ENCODE measurements around the gene KCNQ2.

The KCNQ2 gene

DNA sequence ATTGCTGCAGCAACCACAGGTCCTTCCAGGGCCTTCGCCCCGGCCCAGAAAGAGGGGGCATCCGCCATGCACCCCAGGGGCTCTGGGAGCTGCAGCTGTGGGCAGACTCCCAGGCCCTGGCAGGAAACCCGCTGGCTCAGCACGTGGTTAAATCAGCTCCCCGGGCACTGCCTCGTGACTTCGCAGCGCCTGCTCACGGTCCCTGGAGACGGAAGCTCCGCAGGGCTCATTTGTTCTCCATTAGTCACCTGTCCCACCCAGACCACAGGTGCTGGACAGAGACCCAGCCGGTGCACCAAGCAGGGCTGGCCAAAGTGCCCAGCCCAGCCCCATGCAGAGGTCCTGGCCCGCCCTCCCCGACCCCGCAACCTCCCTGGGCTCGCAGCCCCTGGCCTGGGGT is 14.7 kb downstream of the KCNQ2 start:
- Histone ChIP-seq H3K9me3 (ENCODE audit: low read depth, low read length) (no peaks in the 10 kb centered on the region), H3K27ac (no peak overlapping the region), H3K36me3 (ENCODE audit: insufficient read depth, low read length) (no peaks in the 10 kb centered on the region), H3K9ac (ENCODE audit: insufficient read length) (no peak overlapping the region), H3K4me3 (no peak overlapping the region)
- DNase-seq (ENCODE audit: low read depth, low spot score): no peak
- TF ChIP-seq POLR2AphosphoS5 (IDR thresholded peaks at IDR 0.05; ENCODE audit: borderline replicate concordance, low read depth, low read length) (no peak), EZH2 (IDR thresholded peaks at IDR 0.05) (no peak), FOXP2 (optimal IDR thresholded peaks at IDR 0.05; ENCODE audit: control extremely low read depth, extremely low read length, insufficient read depth) (no peak)

DNA sequence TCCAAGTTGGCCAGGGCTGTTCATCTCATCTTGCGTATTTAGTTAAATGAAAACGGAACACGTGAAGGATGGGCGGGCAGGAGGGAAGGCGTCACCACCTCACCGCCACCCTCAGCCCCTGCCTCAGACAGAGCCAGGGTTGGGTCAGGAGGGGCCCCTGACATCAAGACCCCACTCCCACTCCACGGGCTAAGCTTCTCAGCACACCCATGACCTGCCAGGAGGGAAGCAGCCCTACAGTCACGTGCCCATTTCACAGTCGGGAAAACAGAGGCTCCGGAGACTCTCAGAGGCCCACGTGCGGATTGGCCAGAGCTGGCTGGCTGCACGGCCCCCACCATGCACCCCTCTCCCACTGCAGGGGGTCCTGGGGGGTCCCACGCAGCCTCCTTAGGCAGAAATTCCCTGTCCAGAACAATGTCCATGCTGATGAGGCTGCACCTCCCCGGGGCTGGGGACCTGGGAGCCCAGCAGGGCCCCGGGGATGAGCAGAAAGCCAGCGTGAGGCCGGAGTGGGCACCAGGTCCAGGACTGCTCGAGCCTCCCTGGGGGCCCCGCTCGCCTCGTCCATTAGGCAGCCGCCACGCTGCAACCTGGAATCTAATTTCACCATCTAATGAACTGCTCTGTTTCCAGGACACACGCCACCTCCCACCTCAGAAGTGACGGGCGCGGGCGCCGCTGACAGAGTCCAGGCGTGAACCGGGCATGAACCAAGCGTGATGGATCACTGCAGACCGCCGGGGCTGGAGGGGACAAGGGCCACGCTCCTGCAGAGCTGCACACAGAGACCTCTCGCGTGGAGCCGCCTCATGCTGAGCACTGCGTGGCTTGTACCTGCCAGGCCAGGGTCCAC is 15.8 kb downstream of the KCNQ2 start:
- TF ChIP-seq EZH2 (IDR thresholded peaks at IDR 0.05): no peak
- TF ChIP-seq FOXP2 (optimal IDR thresholded peaks at IDR 0.05; ENCODE audit: control extremely low read depth, extremely low read length, insufficient read depth): no peak
- TF ChIP-seq POLR2AphosphoS5 (IDR thresholded peaks at IDR 0.05; ENCODE audit: borderline replicate concordance, low read depth, low read length): no peak
- no peaks in the 10 kb centered on the region for H3K9me3 ChIP-seq (ENCODE audit: low read depth, low read length)
- no peak overlapping the region for H3K9ac ChIP-seq (ENCODE audit: insufficient read length)
- H3K4me3 ChIP-seq: no peak overlapping the region
- H3K27ac ChIP-seq: no peak overlapping the region
- H3K36me3 ChIP-seq (ENCODE audit: insufficient read depth, low read length): no peaks in the 10 kb centered on the region
- no peak for DNase-seq (ENCODE audit: low read depth, low spot score)

DNA sequence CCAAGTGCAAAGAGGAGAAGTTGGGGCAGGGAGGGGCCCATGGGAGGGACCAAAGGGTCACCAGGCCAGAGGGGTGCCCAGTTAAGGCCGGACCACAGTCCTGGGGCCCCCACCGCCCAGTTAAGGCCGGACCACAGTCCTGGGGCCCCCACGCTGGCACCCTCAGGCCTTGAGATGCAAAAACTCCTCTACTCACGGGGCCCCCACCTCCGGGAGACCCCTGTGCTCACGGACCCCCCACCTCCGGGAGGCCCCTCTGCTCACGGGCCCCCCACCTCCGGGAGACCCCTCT is 16.9 kb downstream of the KCNQ2 start:
- DNase-seq (ENCODE audit: low read depth, low spot score): no peak
- Histone ChIP-seq H3K4me3 (no peak overlapping the region), H3K36me3 (ENCODE audit: insufficient read depth, low read length) (no peaks in the 10 kb centered on the region), H3K27ac (no peak overlapping the region), H3K9me3 (ENCODE audit: low read depth, low read length) (no peaks in the 10 kb centered on the region), H3K9ac (ENCODE audit: insufficient read length) (no peak overlapping the region)
- TF ChIP-seq EZH2 (IDR thresholded peaks at IDR 0.05): no peak
- no peak for TF ChIP-seq FOXP2 (optimal IDR thresholded peaks at IDR 0.05; ENCODE audit: control extremely low read depth, extremely low read length, insufficient read depth)
- no peak for TF ChIP-seq POLR2AphosphoS5 (IDR thresholded peaks at IDR 0.05; ENCODE audit: borderline replicate concordance, low read depth, low read length)

DNA sequence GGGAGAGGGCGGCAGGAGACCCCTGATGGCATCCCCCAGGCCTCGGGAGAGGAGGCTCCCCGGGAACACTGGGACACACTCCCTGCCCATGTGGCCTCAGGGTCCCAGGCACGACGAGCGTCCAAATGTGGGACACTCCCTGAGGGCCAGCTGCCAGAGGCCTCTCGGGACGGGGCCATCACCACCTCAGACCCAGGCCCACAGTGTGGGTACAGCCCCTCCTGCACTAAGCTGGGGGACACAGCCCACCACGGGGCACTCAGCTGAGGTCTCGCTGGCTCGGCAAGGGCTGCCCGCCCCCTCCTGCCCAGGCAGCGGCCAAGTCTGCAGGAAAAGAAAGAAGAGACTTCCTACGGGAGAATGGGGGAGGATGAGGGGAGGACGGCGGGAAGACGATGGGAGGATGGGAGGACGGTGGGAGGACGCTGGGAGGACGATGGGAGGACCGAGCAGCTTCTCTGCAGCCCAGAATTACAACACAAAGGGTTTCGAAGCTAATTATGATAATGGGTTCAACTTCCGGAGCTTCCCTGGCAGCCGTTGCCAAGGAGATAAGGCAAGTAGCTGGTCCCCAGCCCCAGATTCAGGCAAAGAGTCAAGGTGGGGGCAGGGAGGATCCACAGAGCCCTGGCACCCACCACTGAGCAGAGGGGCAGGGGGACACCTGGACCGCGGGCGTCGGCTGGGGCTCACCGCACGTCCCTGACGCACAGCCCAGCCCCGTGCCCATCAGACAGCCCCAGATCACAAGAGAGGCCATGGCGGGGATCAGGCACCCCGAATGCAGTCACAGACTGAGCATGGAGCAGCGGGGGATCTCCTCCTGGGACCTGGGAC is 17.5 kb downstream of the KCNQ2 start:
- TF ChIP-seq EZH2 (IDR thresholded peaks at IDR 0.05) (no peak), POLR2AphosphoS5 (IDR thresholded peaks at IDR 0.05; ENCODE audit: borderline replicate concordance, low read depth, low read length) (no peak), FOXP2 (optimal IDR thresholded peaks at IDR 0.05; ENCODE audit: control extremely low read depth, extremely low read length, insufficient read depth) (no peak)
- no peak for DNase-seq (ENCODE audit: low read depth, low spot score)
- H3K9ac ChIP-seq (ENCODE audit: insufficient read length): no peak overlapping the region
- no peaks in the 10 kb centered on the region for H3K36me3 ChIP-seq (ENCODE audit: insufficient read depth, low read length)
- no peak overlapping the region for H3K27ac ChIP-seq
- H3K9me3 ChIP-seq (ENCODE audit: low read depth, low read length): no peaks in the 10 kb centered on the region
- no peak overlapping the region for H3K4me3 ChIP-seq

DNA sequence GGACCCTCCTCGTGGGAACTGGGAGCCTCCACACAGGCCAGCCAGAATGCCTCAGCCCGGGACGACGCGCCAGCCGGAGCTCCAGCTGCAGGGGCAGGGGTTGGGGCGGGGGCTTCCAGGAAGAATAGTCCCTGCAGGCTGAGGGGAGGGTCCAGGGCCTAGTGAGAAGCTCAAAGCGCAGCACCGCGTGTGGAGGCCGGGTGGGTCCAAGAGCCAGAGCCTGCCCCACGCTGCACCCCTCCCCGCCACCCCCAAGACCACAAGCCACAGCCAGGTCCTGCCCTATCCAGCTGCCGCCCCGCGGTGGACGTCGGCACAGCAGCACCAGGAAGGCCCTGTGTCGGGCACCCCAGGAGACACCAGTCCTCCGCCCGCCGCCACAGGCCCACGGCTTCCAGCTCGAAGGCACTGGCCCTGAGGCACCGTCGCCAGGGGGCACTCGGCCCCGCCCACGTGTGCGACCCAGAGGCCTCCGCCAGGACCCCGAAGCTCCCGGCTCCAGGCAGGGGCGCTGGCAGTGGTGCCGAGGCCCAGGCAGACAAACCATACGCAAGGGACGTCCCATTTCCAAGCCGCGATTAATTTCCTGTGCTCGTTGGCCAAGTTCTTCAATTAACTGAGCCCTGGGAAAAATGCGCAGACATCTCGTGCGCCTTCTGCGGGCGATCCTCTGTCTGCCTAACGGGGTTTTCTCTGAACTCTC is 19.5 kb downstream of the KCNQ2 start:
- no peak overlapping the region for H3K4me3 ChIP-seq
- no peak for DNase-seq (ENCODE audit: low read depth, low spot score)
- no peak overlapping the region for H3K9ac ChIP-seq (ENCODE audit: insufficient read length)
- no peaks in the 10 kb centered on the region for H3K9me3 ChIP-seq (ENCODE audit: low read depth, low read length)
- no peaks in the 10 kb centered on the region for H3K36me3 ChIP-seq (ENCODE audit: insufficient read depth, low read length)
- H3K27ac ChIP-seq: no peak overlapping the region
- TF ChIP-seq POLR2AphosphoS5 (IDR thresholded peaks at IDR 0.05; ENCODE audit: borderline replicate concordance, low read depth, low read length) (no peak), FOXP2 (optimal IDR thresholded peaks at IDR 0.05; ENCODE audit: control extremely low read depth, extremely low read length, insufficient read depth) (no peak), EZH2 (IDR thresholded peaks at IDR 0.05) (no peak)

DNA sequence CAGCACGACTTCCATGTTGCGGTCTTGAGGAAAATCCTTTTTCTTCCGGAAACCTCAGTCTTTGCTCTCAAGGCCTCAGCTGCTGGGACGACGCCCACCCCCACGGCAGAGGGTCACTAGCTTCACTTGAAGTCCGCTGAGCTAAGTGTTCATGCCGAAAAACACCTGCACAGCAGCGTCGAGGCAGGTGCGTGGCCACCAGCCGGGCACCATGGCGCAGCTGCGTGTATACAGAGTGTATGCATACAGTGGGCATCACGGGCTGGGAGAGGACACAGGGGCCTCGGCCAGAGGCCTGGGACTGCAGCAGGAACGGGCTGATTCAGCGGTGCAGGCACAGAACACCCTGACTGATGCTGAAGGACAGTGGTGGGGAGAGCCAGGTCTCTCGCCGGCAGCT is 20.1 kb downstream of the KCNQ2 start:
- no peak overlapping the region for H3K4me3 ChIP-seq
- no peak for DNase-seq (ENCODE audit: low read depth, low spot score)
- H3K9me3 ChIP-seq (ENCODE audit: low read depth, low read length): no peaks in the 10 kb centered on the region
- H3K9ac ChIP-seq (ENCODE audit: insufficient read length): no peak overlapping the region
- H3K27ac ChIP-seq: no peak overlapping the region
- no peaks in the 10 kb centered on the region for H3K36me3 ChIP-seq (ENCODE audit: insufficient read depth, low read length)
- TF ChIP-seq FOXP2 (optimal IDR thresholded peaks at IDR 0.05; ENCODE audit: control extremely low read depth, extremely low read length, insufficient read depth): no peak
- no peak for TF ChIP-seq POLR2AphosphoS5 (IDR thresholded peaks at IDR 0.05; ENCODE audit: borderline replicate concordance, low read depth, low read length)
- TF ChIP-seq EZH2 (IDR thresholded peaks at IDR 0.05): no peak

DNA sequence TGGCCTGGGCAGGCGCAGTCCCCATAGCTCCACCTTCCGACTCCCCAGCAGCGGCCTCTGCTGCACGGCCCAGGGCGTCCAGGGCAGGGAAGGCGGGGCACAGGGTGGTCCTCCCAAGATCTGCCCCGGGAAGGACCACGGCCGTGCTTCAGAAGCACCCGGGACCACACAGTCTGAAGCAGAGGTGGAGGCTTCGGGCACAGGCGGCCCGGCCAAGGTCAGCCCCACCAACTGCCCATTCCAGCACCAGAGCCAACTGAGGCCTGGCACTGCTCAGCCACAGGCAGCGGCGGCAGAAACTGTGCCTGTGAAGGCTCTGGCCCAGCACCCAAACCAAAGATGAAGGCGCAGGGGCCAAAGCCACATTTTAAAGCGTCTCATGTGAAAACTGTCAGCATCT is 20.6 kb downstream of the KCNQ2 start:
- Histone ChIP-seq H3K9me3 (ENCODE audit: low read depth, low read length) (no peaks in the 10 kb centered on the region), H3K4me3 (no peak overlapping the region), H3K9ac (ENCODE audit: insufficient read length) (no peak overlapping the region), H3K36me3 (ENCODE audit: insufficient read depth, low read length) (no peaks in the 10 kb centered on the region), H3K27ac (no peak overlapping the region)
- DNase-seq (ENCODE audit: low read depth, low spot score): no peak
- TF ChIP-seq EZH2 (IDR thresholded peaks at IDR 0.05) (no peak), FOXP2 (optimal IDR thresholded peaks at IDR 0.05; ENCODE audit: control extremely low read depth, extremely low read length, insufficient read depth) (no peak)
